ENCODE data around the gene IFRD2.

Gene IFRD2, protein sequence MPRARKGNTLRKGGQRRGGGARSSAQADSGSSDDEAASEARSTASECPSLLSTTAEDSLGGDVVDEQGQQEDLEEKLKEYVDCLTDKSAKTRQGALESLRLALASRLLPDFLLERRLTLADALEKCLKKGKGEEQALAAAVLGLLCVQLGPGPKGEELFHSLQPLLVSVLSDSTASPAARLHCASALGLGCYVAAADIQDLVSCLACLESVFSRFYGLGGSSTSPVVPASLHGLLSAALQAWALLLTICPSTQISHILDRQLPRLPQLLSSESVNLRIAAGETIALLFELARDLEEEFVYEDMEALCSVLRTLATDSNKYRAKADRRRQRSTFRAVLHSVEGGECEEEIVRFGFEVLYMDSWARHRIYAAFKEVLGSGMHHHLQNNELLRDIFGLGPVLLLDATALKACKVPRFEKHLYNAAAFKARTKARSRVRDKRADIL

GRCh38 chr3:50292159-50293078, at the start of gene IFRD2:
Gene IFRD2, minus strand, starts transcription at chr3:50292429. Its CDS starts 155 bp downstream, at chr3:50292274.
- Histone ChIP-seq H3K9me3 (ENCODE audit: low read depth, low read length) (no peaks in the 10 kb centered on the region), H3K4me3 (peak within 1 kb of the TSS; percentile 84), H3K36me3 (ENCODE audit: insufficient read depth, low read length) (peaks cover 14% of the 10 kb centered on the region; the same call in 1 of the 2 replicates), H3K27ac (0 out of 2 replicates have a peak within 1 kb of the TSS, but pooled peaks have one; percentile 31), H3K9ac (ENCODE audit: insufficient read length) (peak within 1 kb of the TSS; percentile 89)
- TF ChIP-seq POLR2AphosphoS5 (IDR thresholded peaks at IDR 0.05; ENCODE audit: borderline replicate concordance, low read depth, low read length) (peak; percentile 76; the same call in 1 of the 2 replicates), FOXP2 (optimal IDR thresholded peaks at IDR 0.05; ENCODE audit: control extremely low read depth, extremely low read length, insufficient read depth) (peak; percentile 41), EZH2 (IDR thresholded peaks at IDR 0.05) (no peak)
- DNase-seq (ENCODE audit: low read depth, low spot score) = peak; percentile 70

- Histone ChIP-seq H3K9me3 (ENCODE audit: low read depth, low read length) (no peaks in the 10 kb centered on the region), H3K27ac (no peak overlapping the region), H3K9ac (ENCODE audit: insufficient read length) (no peak overlapping the region), H3K36me3 (ENCODE audit: insufficient read depth, low read length) (no peaks in the 10 kb centered on the region), H3K4me3 (no peak overlapping the region)
- no peak for DNase-seq (ENCODE audit: low read depth, low spot score)
- TF ChIP-seq EZH2 (IDR thresholded peaks at IDR 0.05) (no peak), FOXP2 (optimal IDR thresholded peaks at IDR 0.05; ENCODE audit: control extremely low read depth, extremely low read length, insufficient read depth) (no peak), POLR2AphosphoS5 (IDR thresholded peaks at IDR 0.05; ENCODE audit: borderline replicate concordance, low read depth, low read length) (no peak)
Observed at GRCh38 chr3:50341537-50341936, 49.3 kb upstream of the IFRD2 start.

GRCh38 chr3:50340448-50341329, 48.5 kb upstream of the IFRD2 start, which contains the start of gene RASSF1:
Gene RASSF1, minus strand, starts transcription at chr3:50340836. Its CDS starts 31 bp downstream, at chr3:50340805.
- Histone ChIP-seq H3K9me3 (ENCODE audit: low read depth, low read length) (no peaks in the 10 kb centered on the region), H3K4me3 (no peak within 1 kb of the TSS), H3K36me3 (ENCODE audit: insufficient read depth, low read length) (no peaks in the 10 kb centered on the region), H3K9ac (ENCODE audit: insufficient read length) (no peak within 1 kb of the TSS), H3K27ac (no peak within 1 kb of the TSS)
- no peak for TF ChIP-seq FOXP2 (optimal IDR thresholded peaks at IDR 0.05; ENCODE audit: control extremely low read depth, extremely low read length, insufficient read depth)
- no peak for TF ChIP-seq EZH2 (IDR thresholded peaks at IDR 0.05)
- TF ChIP-seq POLR2AphosphoS5 (IDR thresholded peaks at IDR 0.05; ENCODE audit: borderline replicate concordance, low read depth, low read length) = no peak
- no peak for DNase-seq (ENCODE audit: low read depth, low spot score)

DNA sequence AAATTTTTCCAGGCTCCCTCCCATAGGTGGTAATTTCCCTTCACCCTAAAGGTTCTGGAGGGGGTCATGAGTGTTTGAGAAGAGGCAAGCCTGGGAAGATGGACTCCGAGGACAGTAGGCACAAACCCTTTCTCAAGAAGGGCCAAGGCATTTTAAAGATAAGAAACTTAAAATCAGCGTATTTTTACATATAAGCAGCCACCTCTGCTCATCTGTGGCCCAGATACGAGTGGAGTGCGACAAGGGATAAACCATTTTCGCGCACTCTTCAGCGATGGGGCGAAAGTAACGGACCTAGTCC, 47.9 kb upstream of the IFRD2 start:
- H3K27ac ChIP-seq = no peak overlapping the region

DNA sequence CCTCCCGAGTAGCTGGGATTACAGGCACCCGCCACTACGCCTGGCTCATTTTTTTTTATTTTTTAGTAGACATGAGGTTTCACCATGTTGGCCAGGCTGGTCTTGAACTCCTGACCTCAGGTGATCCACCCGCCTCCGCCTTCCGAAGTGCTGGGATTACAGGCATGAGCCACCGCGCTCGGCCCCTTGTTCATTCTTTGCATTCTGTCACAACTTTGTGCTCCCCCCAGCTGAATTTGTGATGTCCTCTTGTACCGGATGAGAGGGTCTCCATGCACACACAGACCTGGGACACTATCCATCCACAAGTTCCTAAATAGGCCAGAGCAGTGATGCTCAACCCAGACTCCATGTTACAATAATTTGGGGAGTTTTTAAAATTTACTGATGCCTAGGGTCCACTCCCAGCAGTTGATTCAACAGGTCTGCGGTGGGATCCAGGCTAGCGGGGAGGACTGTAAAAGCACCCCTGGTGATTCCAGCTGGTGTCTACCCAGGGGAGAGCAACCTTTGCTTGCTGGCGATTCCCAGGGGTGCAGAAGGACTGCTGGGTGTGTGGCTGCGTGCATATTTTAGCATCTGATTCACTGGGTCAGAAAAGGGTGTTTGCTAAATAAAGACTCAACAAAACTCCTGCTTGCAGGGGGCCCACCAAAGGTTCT, 47.4 kb upstream of the IFRD2 start:
- TF ChIP-seq POLR2AphosphoS5 (IDR thresholded peaks at IDR 0.05; ENCODE audit: borderline replicate concordance, low read depth, low read length) (no peak), EZH2 (IDR thresholded peaks at IDR 0.05) (no peak), FOXP2 (optimal IDR thresholded peaks at IDR 0.05; ENCODE audit: control extremely low read depth, extremely low read length, insufficient read depth) (no peak)
- no peaks in the 10 kb centered on the region for H3K9me3 ChIP-seq (ENCODE audit: low read depth, low read length)
- H3K36me3 ChIP-seq (ENCODE audit: insufficient read depth, low read length) = no peaks in the 10 kb centered on the region
- no peak overlapping the region for H3K27ac ChIP-seq
- H3K4me3 ChIP-seq = no peak overlapping the region
- no peak overlapping the region for H3K9ac ChIP-seq (ENCODE audit: insufficient read length)
- no peak for DNase-seq (ENCODE audit: low read depth, low spot score)

More for the DNA sequence above, 47.9 kb upstream of the IFRD2 start:
- H3K9me3 ChIP-seq (ENCODE audit: low read depth, low read length) = no peaks in the 10 kb centered on the region
- DNase-seq (ENCODE audit: low read depth, low spot score) = no peak
- H3K9ac ChIP-seq (ENCODE audit: insufficient read length) = no peak overlapping the region
- H3K4me3 ChIP-seq = no peak overlapping the region
- no peaks in the 10 kb centered on the region for H3K36me3 ChIP-seq (ENCODE audit: insufficient read depth, low read length)
- no peak for TF ChIP-seq EZH2 (IDR thresholded peaks at IDR 0.05)

DNA sequence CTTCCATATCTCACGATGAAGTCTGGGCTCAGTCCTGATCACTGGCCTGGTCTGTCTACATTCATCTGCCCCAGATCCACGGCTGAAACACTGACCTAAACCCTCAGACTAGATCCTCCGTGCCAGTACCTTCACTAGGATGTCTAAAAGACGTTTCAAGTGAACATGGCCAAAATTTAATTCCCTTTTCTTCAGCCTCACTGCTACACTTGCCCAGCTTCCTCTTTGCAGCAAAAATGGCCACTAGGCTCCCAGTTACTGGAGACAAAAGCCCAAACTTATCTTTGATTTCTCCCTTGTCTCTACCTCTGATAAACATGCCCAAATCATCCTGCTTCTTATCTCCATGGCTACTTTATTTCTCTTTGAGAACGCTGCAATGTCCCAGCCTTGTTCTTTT, 46.7 kb upstream of the IFRD2 start:
- Histone ChIP-seq H3K4me3 (no peak overlapping the region), H3K36me3 (ENCODE audit: insufficient read depth, low read length) (no peaks in the 10 kb centered on the region), H3K27ac (no peak overlapping the region), H3K9ac (ENCODE audit: insufficient read length) (no peak overlapping the region), H3K9me3 (ENCODE audit: low read depth, low read length) (no peaks in the 10 kb centered on the region)
- TF ChIP-seq EZH2 (IDR thresholded peaks at IDR 0.05) (no peak), POLR2AphosphoS5 (IDR thresholded peaks at IDR 0.05; ENCODE audit: borderline replicate concordance, low read depth, low read length) (no peak), FOXP2 (optimal IDR thresholded peaks at IDR 0.05; ENCODE audit: control extremely low read depth, extremely low read length, insufficient read depth) (no peak)
- DNase-seq (ENCODE audit: low read depth, low spot score) = no peak

DNA sequence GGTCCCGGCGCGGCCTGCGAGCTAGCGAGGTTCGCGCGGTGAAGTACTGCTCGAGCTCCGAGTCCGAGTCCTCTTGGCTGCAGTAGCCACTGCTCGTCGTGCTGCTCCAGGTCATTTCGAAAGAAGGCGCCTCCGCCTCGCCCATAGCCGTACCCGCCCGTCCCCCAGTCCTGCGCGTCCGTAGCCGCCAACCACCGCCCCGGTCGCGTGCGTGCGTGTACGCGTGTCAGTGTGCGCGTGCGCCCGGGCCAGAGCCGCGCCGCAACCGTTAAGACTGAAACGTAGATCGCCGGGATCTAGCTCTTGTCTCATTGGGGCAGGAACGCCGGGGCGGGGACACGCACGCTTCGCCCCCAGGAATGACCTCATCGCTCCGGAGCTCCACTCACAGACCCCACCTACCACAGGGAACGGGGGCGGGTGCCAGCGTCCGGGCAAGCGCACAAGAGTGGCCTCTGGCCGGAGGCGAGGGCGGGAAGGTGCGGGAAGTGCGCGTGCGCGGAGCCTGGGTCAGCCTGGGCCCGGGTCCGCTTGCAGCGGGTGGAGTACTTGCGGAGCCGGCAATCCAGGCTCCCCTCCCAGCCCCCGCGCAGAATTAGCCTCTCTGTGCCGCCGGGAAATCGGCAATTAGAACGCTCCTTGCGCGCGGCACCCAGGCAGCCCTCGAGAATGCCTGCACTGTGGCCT, 45.1 kb upstream of the IFRD2 start:
- DNase-seq (ENCODE audit: low read depth, low spot score) = peak; percentile 51

More for the DNA sequence above, 45.1 kb upstream of the IFRD2 start:
- no peaks in the 10 kb centered on the region for H3K9me3 ChIP-seq (ENCODE audit: low read depth, low read length)
- H3K9ac ChIP-seq (ENCODE audit: insufficient read length) = peak overlapping the region; percentile 94
- no peaks in the 10 kb centered on the region; the same call in 1 of the 2 replicates for H3K36me3 ChIP-seq (ENCODE audit: insufficient read depth, low read length)
- H3K27ac ChIP-seq = 0 out of 2 replicates have a peak overlapping the region, but pooled peaks have one; percentile 36
- TF ChIP-seq POLR2AphosphoS5 (IDR thresholded peaks at IDR 0.05; ENCODE audit: borderline replicate concordance, low read depth, low read length) (peak; percentile 94), EZH2 (IDR thresholded peaks at IDR 0.05) (no peak), FOXP2 (optimal IDR thresholded peaks at IDR 0.05; ENCODE audit: control extremely low read depth, extremely low read length, insufficient read depth) (no peak)
- peak overlapping the region; percentile 86 for H3K4me3 ChIP-seq
